Measurements from ENCODE around the gene RPL19. TPM values are rescaled to one million over a fixed set of nuclear protein-coding genes. Genes with fewer than 3 reads are reported as not detected.

The RPL19 gene
- total RNA-seq, 1 donor from 2014 or later: 1,422 TPM

- Mint-ChIP-seq H3K9me3 (no peaks in the 10 kb centered on the region), H3K27me3 (ENCODE audit: low read depth) (no peaks in the 10 kb centered on the region), H3K4me3 (peak overlapping the region; percentile 95), H3K4me1 (peaks cover 41% of the 10 kb centered on the region), H3K27ac (peak overlapping the region; percentile 100), H3K36me3 (peaks cover 22% of the 10 kb centered on the region)
- DNase-seq (ENCODE audit: low spot score in 2 of 2, unreplicated experiment in 2 of 2): peak; percentile 66 to 84
- no peak for TF ChIP-seq CTCF (IDR thresholded peaks at IDR 0.05; ENCODE audit: unreplicated experiment)
These were observed 338 bp upstream of the RPL19 start for GRCh38 chr17:39199820-39200069.

- peak overlapping the region; percentile 100 for H3K27ac Mint-ChIP-seq
- peaks cover 32% of the 10 kb centered on the region for H3K4me1 Mint-ChIP-seq
- no peak for DNase-seq (ENCODE audit: low spot score in 2 of 2, unreplicated experiment in 2 of 2)
- no peaks in the 10 kb centered on the region for H3K27me3 Mint-ChIP-seq (ENCODE audit: low read depth)
- H3K9me3 Mint-ChIP-seq: no peaks in the 10 kb centered on the region
- H3K36me3 Mint-ChIP-seq: peaks cover 24% of the 10 kb centered on the region
- no peak for TF ChIP-seq CTCF (IDR thresholded peaks at IDR 0.05; ENCODE audit: unreplicated experiment)
- H3K4me3 Mint-ChIP-seq: peak overlapping the region; percentile 95
These were observed 951 bp downstream of the RPL19 start for GRCh38 chr17:39200957-39201510.

- H3K9me3 Mint-ChIP-seq: no peaks in the 10 kb centered on the region
- TF ChIP-seq CTCF (IDR thresholded peaks at IDR 0.05; ENCODE audit: unreplicated experiment): no peak
- no peak overlapping the region for H3K4me3 Mint-ChIP-seq
These were observed 4.2 kb downstream of the RPL19 start for GRCh38 chr17:39204245-39204644.

GRCh38 chr17:39205112-39205526 is 5.0 kb downstream of the RPL19 start:
- TF ChIP-seq CTCF (IDR thresholded peaks at IDR 0.05; ENCODE audit: unreplicated experiment): no peak
- H3K4me1 Mint-ChIP-seq: peaks cover 22% of the 10 kb centered on the region

More at GRCh38 chr17:39204245-39204644, 4.2 kb downstream of the RPL19 start:
- Mint-ChIP-seq H3K27ac (no peak overlapping the region), H3K36me3 (peaks cover 24% of the 10 kb centered on the region), H3K27me3 (ENCODE audit: low read depth) (peaks cover 18% of the 10 kb centered on the region), H3K4me1 (peaks cover 28% of the 10 kb centered on the region)
- no peak for DNase-seq (ENCODE audit: low spot score in 2 of 2, unreplicated experiment in 2 of 2)

GRCh38 chr17:39208136-39208535 is 8.1 kb downstream of the RPL19 start:
- H3K9me3 Mint-ChIP-seq: no peaks in the 10 kb centered on the region
- peaks cover 57% of the 10 kb centered on the region for H3K27me3 Mint-ChIP-seq (ENCODE audit: low read depth)
- no peak for TF ChIP-seq CTCF (IDR thresholded peaks at IDR 0.05; ENCODE audit: unreplicated experiment)
- H3K4me1 Mint-ChIP-seq: peaks cover 2% of the 10 kb centered on the region
- H3K27ac Mint-ChIP-seq: no peak overlapping the region
- no peak for DNase-seq (ENCODE audit: low spot score in 2 of 2, unreplicated experiment in 2 of 2)
- H3K36me3 Mint-ChIP-seq: peaks cover 14% of the 10 kb centered on the region
- H3K4me3 Mint-ChIP-seq: no peak overlapping the region

More at GRCh38 chr17:39205112-39205526, 5.0 kb downstream of the RPL19 start:
- Mint-ChIP-seq H3K27ac (no peak overlapping the region), H3K27me3 (ENCODE audit: low read depth) (peaks cover 26% of the 10 kb centered on the region), H3K4me3 (no peak overlapping the region), H3K9me3 (no peaks in the 10 kb centered on the region), H3K36me3 (peaks cover 24% of the 10 kb centered on the region)
- DNase-seq (ENCODE audit: low spot score in 2 of 2, unreplicated experiment in 2 of 2): no peak

- Mint-ChIP-seq H3K4me3 (no peak overlapping the region), H3K27me3 (ENCODE audit: low read depth) (peaks cover 63% of the 10 kb centered on the region), H3K9me3 (no peaks in the 10 kb centered on the region), H3K4me1 (peaks cover 2% of the 10 kb centered on the region), H3K36me3 (peaks cover 8% of the 10 kb centered on the region), H3K27ac (no peak overlapping the region)
- no peak for DNase-seq (ENCODE audit: low spot score in 2 of 2, unreplicated experiment in 2 of 2)
- TF ChIP-seq CTCF (IDR thresholded peaks at IDR 0.05; ENCODE audit: unreplicated experiment): no peak
These were observed 8.8 kb downstream of the RPL19 start for GRCh38 chr17:39208893-39209292.

Data from mesothelial cell of epicardium (in vitro differentiated cells).